Activated T-cell treated with anti-CD3 and anti-CD28 coated beads, Interleukin-2, amount 50 U/mL, for 48 hours (primary cell): ENCODE data around the gene SLC34A3.

Experiments
- DNase-seq, 2 experiments: peaks; one replicate each; pipeline ENCODE4 v3.0.0-alpha.2; 2020

The SLC34A3 gene

GRCh38 chr9:137230705-137231371 lies at the start of gene SLC34A3:
Gene SLC34A3, plus strand, starts transcription at chr9:137230901. Its CDS starts 802 bp downstream, at chr9:137231703.
- DNase-seq, result no peak

GRCh38 chr9:137181680-137182079 lies 49.0 kb upstream of the SLC34A3 start:
- DNase-seq, result no peak

GRCh38 chr9:137182836-137183235 lies 47.9 kb upstream of the SLC34A3 start:
- no peak for DNase-seq

- DNase-seq, result no peak
These were observed 46.6 kb upstream of the SLC34A3 start for GRCh38 chr9:137183980-137184595.

- DNase-seq, result no peak
These were observed 45.6 kb upstream of the SLC34A3 start for GRCh38 chr9:137184881-137185660.

GRCh38 chr9:137185921-137186320 lies 44.8 kb upstream of the SLC34A3 start:
- no peak for DNase-seq

- no peak for DNase-seq
These were observed 44.3 kb upstream of the SLC34A3 start for GRCh38 chr9:137186385-137186784.

- no peak for DNase-seq
These were observed 43.3 kb upstream of the SLC34A3 start for GRCh38 chr9:137187386-137187785.

GRCh38 chr9:137188086-137188489 lies 42.6 kb upstream of the SLC34A3 start:
- DNase-seq, result no peak

GRCh38 chr9:137188490-137189296 lies 42.0 kb upstream of the SLC34A3 start, which contains the start of the genes ANAPC2 and SSNA1:
Gene ANAPC2, minus strand, starts transcription at chr9:137188560. Its CDS starts 28 bp downstream, at chr9:137188532.
Gene SSNA1, plus strand, starts transcription at chr9:137188676. Its CDS starts 51 bp downstream, at chr9:137188727.
- DNase-seq, result peak; percentile 97

GRCh38 chr9:137189297-137190295 lies 41.1 kb upstream of the SLC34A3 start:
- DNase-seq, result no peak

- DNase-seq, result no peak
These were observed 40.3 kb upstream of the SLC34A3 start for GRCh38 chr9:137190315-137190856.

- DNase-seq, result no peak
These were observed 39.5 kb upstream of the SLC34A3 start for GRCh38 chr9:137191245-137191644.

- no peak for DNase-seq
These were observed 38.8 kb upstream of the SLC34A3 start for GRCh38 chr9:137191691-137192447.

- no peak for DNase-seq
These were observed 38.3 kb upstream of the SLC34A3 start for GRCh38 chr9:137192448-137192780.

GRCh38 chr9:137192859-137193258 lies 37.8 kb upstream of the SLC34A3 start:
- DNase-seq, result no peak

- DNase-seq, result no peak
These were observed 36.9 kb upstream of the SLC34A3 start for GRCh38 chr9:137193771-137194170.

GRCh38 chr9:137194388-137194787 lies 36.3 kb upstream of the SLC34A3 start:
- DNase-seq, result no peak

GRCh38 chr9:137194909-137195308 lies 35.8 kb upstream of the SLC34A3 start:
- DNase-seq, result no peak

GRCh38 chr9:137195525-137196220 lies 35.0 kb upstream of the SLC34A3 start:
- no peak for DNase-seq
